ENCODE data around the gene DRC3. TPM values are rescaled to one million over a fixed set of nuclear protein-coding genes. Genes with fewer than 3 reads are reported as not detected.

Gene DRC3
- total RNA-seq, 2 donors from 2014 or later: 2.0 to 2.6 TPM

DNA sequence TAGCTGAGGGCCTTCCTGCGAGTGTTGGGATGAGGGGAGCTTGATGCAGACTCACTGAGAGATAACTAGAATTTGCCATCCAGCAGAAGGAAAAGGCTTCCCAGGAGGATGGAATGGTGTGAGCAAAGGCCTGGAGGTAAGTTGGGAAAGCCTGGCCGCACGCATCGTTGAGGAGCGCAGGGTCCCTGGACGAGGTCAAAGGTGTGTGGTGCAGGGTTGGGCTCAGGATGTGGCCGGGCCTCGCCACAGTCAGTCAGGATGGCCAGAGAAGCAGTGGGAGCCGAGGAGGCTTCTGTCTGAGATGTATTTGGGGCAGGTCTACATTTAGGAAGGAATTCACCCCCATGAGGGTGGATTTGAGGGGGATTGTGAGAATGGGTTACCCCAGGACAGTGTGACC lies 16.4 kb downstream of the DRC3 start:
- Histone ChIP-seq H3K9ac (ENCODE audit: extremely low read depth, low read length, poor library complexity, severe bottlenecking) (no peak overlapping the region), H3K9me3 (ENCODE audit: control insufficient read depth, low read length) (no peaks in the 10 kb centered on the region), H3K36me3 (ENCODE audit: control insufficient read depth, insufficient read depth, low read length) (no peaks in the 10 kb centered on the region), H3K4me3 (ENCODE audit: low read length) (no peak overlapping the region), H3K4me1 (ENCODE audit: control insufficient read depth, insufficient read depth, low read length) (no peaks in the 10 kb centered on the region), H3K27me3 (ENCODE audit: control insufficient read depth, insufficient read depth, low read length, poor library complexity, severe bottlenecking) (no peaks in the 10 kb centered on the region), H3K27ac (ENCODE audit: low read depth, low read length) (no peak overlapping the region)
- Mint-ChIP-seq H3K4me1 (peaks cover 6% of the 10 kb centered on the region), H3K27ac (no peak overlapping the region), H3K27me3 (ENCODE audit: insufficient read depth) (peaks cover 2% of the 10 kb centered on the region), H3K9me3 (no peaks in the 10 kb centered on the region), H3K4me3 (no peak overlapping the region), H3K36me3 (ENCODE audit: low read depth) (no peaks in the 10 kb centered on the region)
- TF ChIP-seq, protein P1, sequence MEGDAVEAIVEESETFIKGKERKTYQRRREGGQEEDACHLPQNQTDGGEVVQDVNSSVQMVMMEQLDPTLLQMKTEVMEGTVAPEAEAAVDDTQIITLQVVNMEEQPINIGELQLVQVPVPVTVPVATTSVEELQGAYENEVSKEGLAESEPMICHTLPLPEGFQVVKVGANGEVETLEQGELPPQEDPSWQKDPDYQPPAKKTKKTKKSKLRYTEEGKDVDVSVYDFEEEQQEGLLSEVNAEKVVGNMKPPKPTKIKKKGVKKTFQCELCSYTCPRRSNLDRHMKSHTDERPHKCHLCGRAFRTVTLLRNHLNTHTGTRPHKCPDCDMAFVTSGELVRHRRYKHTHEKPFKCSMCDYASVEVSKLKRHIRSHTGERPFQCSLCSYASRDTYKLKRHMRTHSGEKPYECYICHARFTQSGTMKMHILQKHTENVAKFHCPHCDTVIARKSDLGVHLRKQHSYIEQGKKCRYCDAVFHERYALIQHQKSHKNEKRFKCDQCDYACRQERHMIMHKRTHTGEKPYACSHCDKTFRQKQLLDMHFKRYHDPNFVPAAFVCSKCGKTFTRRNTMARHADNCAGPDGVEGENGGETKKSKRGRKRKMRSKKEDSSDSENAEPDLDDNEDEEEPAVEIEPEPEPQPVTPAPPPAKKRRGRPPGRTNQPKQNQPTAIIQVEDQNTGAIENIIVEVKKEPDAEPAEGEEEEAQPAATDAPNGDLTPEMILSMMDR (conservative IDR thresholded peaks at IDR 0.05): no peak
- peak; percentile 38 for DNase-seq
- 86 to 96% methylated on average over 4 to 9 of the region's 9 CpGs for WGBS, 2 experiments (ENCODE audit: insufficient coverage in 1 of 2, insufficient read length in 1 of 2)

DNA sequence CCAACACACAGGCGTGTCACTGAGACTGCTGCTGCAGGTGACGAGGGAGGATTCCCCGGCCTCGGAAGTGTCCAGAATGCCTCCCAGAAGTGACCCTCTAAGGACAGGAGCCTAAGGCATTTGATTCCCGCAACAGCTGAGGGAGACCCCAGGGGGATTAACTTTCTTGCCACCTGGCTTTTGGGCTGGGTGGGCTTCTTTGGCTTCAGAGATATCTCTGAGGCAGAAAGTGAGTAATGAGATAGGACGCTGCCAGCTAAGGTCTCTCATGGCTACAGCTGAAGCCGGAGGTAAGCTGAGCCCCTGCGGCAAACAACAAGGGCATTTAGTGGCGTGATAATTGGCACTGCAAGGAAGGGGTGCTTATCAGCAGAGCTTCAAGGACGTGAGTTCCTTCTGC lies 17.0 kb downstream of the DRC3 start:
- Mint-ChIP-seq H3K27me3 (ENCODE audit: insufficient read depth) (peaks cover 2% of the 10 kb centered on the region), H3K4me1 (peaks cover 9% of the 10 kb centered on the region), H3K27ac (no peak overlapping the region), H3K4me3 (no peak overlapping the region), H3K36me3 (ENCODE audit: low read depth) (no peaks in the 10 kb centered on the region), H3K9me3 (no peaks in the 10 kb centered on the region)
- no peaks in the 10 kb centered on the region for H3K4me1 ChIP-seq (ENCODE audit: control insufficient read depth, insufficient read depth, low read length)
- no peak overlapping the region for H3K27ac ChIP-seq (ENCODE audit: low read depth, low read length)
- H3K9ac ChIP-seq (ENCODE audit: extremely low read depth, low read length, poor library complexity, severe bottlenecking): no peak overlapping the region
- TF ChIP-seq, protein P1 (conservative IDR thresholded peaks at IDR 0.05): no peak
- H3K4me3 ChIP-seq (ENCODE audit: low read length): no peak overlapping the region
- 92 to 93% methylated on average over 10 of the region's 10 CpGs for WGBS, 2 experiments (ENCODE audit: insufficient coverage in 1 of 2, insufficient read length in 1 of 2)
- no peaks in the 10 kb centered on the region for H3K27me3 ChIP-seq (ENCODE audit: control insufficient read depth, insufficient read depth, low read length, poor library complexity, severe bottlenecking)
- DNase-seq: peak; percentile 44
- H3K36me3 ChIP-seq (ENCODE audit: control insufficient read depth, insufficient read depth, low read length): no peaks in the 10 kb centered on the region
- no peaks in the 10 kb centered on the region for H3K9me3 ChIP-seq (ENCODE audit: control insufficient read depth, low read length)

DNA sequence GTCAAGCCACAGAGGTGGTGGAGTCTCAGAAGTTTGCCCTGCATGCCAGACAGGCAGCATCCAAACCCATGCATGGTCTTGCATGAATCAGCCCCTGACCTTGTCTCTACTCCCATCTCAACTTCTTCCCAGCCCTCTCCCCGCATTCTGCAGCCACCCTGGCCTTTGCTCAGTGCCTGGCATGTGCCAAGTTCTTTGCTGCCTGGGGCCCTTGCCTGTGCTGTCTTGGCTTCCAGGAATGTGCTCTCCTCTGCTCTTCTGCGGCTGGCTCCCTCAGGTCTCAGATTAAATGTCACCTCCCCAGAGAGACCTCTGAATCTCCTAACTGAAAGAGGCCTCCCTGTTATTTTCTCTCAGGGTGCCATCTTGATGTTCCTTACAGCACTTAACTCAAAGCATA lies 17.6 kb downstream of the DRC3 start:
- H3K36me3 ChIP-seq (ENCODE audit: control insufficient read depth, insufficient read depth, low read length): no peaks in the 10 kb centered on the region
- no peaks in the 10 kb centered on the region for H3K27me3 ChIP-seq (ENCODE audit: control insufficient read depth, insufficient read depth, low read length, poor library complexity, severe bottlenecking)
- H3K4me3 Mint-ChIP-seq: no peak overlapping the region
- no peak overlapping the region for H3K4me3 ChIP-seq (ENCODE audit: low read length)
- H3K4me1 Mint-ChIP-seq: peaks cover 9% of the 10 kb centered on the region
- peaks cover 2% of the 10 kb centered on the region for H3K27me3 Mint-ChIP-seq (ENCODE audit: insufficient read depth)
- H3K27ac ChIP-seq (ENCODE audit: low read depth, low read length): no peak overlapping the region
- no peaks in the 10 kb centered on the region for H3K9me3 ChIP-seq (ENCODE audit: control insufficient read depth, low read length)
- TF ChIP-seq, protein P1 (conservative IDR thresholded peaks at IDR 0.05): no peak
- DNase-seq: peak; percentile 52
- H3K27ac Mint-ChIP-seq: no peak overlapping the region
- H3K36me3 Mint-ChIP-seq (ENCODE audit: low read depth): no peaks in the 10 kb centered on the region
- H3K9ac ChIP-seq (ENCODE audit: extremely low read depth, low read length, poor library complexity, severe bottlenecking): no peak overlapping the region
- no peaks in the 10 kb centered on the region for H3K9me3 Mint-ChIP-seq
- WGBS, 2 experiments (ENCODE audit: insufficient coverage in 1 of 2, insufficient read length in 1 of 2): 91 to 96% methylated on average over 2 of the region's 2 CpGs
- H3K4me1 ChIP-seq (ENCODE audit: control insufficient read depth, insufficient read depth, low read length): no peaks in the 10 kb centered on the region
